Epithelial cell of prostate (primary cell): ENCODE data around the gene SPATA20.

Source experiments
- DNase-seq: peaks from one replicate; pipeline ENCODE4 v3.0.0-alpha.2; 2011; ENCODE audit warnings: low read depth, low spot score
- H3K27ac ChIP-seq: fragments of 450-650 bp; 2 replicates; pipeline ENCODE4 v1.5.1; 2017; ENCODE audit warnings: mild to moderate bottlenecking

The SPATA20 gene

GRCh38 chr17:50538549-50539410 lies 8.2 kb upstream of the SPATA20 start:
- H3K27ac ChIP-seq = no peak overlapping the region
- no peak for DNase-seq

- peak overlapping the region; percentile 51 for H3K27ac ChIP-seq
- peak; percentile 65 for DNase-seq
Observed at GRCh38 chr17:50539762-50540559, 7.0 kb upstream of the SPATA20 start.

GRCh38 chr17:50540560-50541401 lies 6.2 kb upstream of the SPATA20 start:
- H3K27ac ChIP-seq = peak overlapping the region; percentile 51

GRCh38 chr17:50541402-50541715 lies 5.6 kb upstream of the SPATA20 start:
- DNase-seq = no peak
- peak overlapping the region; percentile 67 for H3K27ac ChIP-seq

More at GRCh38 chr17:50540560-50541401, 6.2 kb upstream of the SPATA20 start:
- DNase-seq = no peak

GRCh38 chr17:50541716-50542688 lies 5.0 kb upstream of the SPATA20 start:
- peak overlapping the region; percentile 67 for H3K27ac ChIP-seq
- no peak for DNase-seq

- peak overlapping the region; percentile 67 for H3K27ac ChIP-seq
- no peak for DNase-seq
Observed at GRCh38 chr17:50542795-50543774, 3.9 kb upstream of the SPATA20 start.

GRCh38 chr17:50544516-50544915 lies 2.5 kb upstream of the SPATA20 start:
- H3K27ac ChIP-seq = no peak overlapping the region
- DNase-seq = no peak

GRCh38 chr17:50545311-50545710 lies 1.7 kb upstream of the SPATA20 start:
- DNase-seq = no peak
- H3K27ac ChIP-seq = no peak overlapping the region

- H3K27ac ChIP-seq = no peak overlapping the region
- no peak for DNase-seq
Observed at GRCh38 chr17:50546701-50547034, 306 bp upstream of the SPATA20 start.

GRCh38 chr17:50547736-50548083 lies 736 bp downstream of the SPATA20 start:
- H3K27ac ChIP-seq = peak overlapping the region; percentile 46

GRCh38 chr17:50548831-50549230 lies 1.9 kb downstream of the SPATA20 start:
- no peak overlapping the region for H3K27ac ChIP-seq
- DNase-seq = no peak

More at GRCh38 chr17:50547736-50548083, 736 bp downstream of the SPATA20 start:
- DNase-seq = no peak

- H3K27ac ChIP-seq = no peak overlapping the region
- DNase-seq = no peak
Observed at GRCh38 chr17:50549256-50549941, 2.4 kb downstream of the SPATA20 start.

GRCh38 chr17:50549969-50550368 lies 3.0 kb downstream of the SPATA20 start:
- no peak for DNase-seq
- no peak overlapping the region for H3K27ac ChIP-seq

GRCh38 chr17:50550661-50551432 lies 3.9 kb downstream of the SPATA20 start:
- H3K27ac ChIP-seq = no peak overlapping the region
- DNase-seq = no peak

- no peak for DNase-seq
- H3K27ac ChIP-seq = no peak overlapping the region
Observed at GRCh38 chr17:50551433-50551815, 4.5 kb downstream of the SPATA20 start.

- no peak overlapping the region for H3K27ac ChIP-seq
- DNase-seq = no peak
Observed at GRCh38 chr17:50551884-50552283, 4.9 kb downstream of the SPATA20 start.

GRCh38 chr17:50554201-50554600 lies 7.2 kb downstream of the SPATA20 start:
- DNase-seq = no peak
- H3K27ac ChIP-seq = no peak overlapping the region
